Endometrial microvascular endothelial cells (primary cell): ENCODE data around the gene ISLR2. TPM values are rescaled to one million over a fixed set of nuclear protein-coding genes. Genes with fewer than 3 reads are reported as not detected.
"Not testable (repeated sequence)": the region's sequence is repeated elsewhere in the genome, so short reads cannot be mapped to it uniquely, and the experiment has no call there.

Experiments
- in situ Hi-C: cut with HindIII; loops from 2 replicates; pipeline ENCODE4 v1.10.0; 2017; ENCODE audit warnings: low sequenced_read_pairs, low pct_unique_long_range_greater_than_20kb; ENCODE audit errors: inconsistent ontology term
- total RNA-seq: library from RNA; depleted of rRNA; stranded (reverse); fragments of >200 nt; gene quantifications from one replicate; pipeline ENCODE4 v1.2.3, GENCODE V29; 2015; ENCODE audit errors: inconsistent ontology term

The ISLR2 gene, protein sequence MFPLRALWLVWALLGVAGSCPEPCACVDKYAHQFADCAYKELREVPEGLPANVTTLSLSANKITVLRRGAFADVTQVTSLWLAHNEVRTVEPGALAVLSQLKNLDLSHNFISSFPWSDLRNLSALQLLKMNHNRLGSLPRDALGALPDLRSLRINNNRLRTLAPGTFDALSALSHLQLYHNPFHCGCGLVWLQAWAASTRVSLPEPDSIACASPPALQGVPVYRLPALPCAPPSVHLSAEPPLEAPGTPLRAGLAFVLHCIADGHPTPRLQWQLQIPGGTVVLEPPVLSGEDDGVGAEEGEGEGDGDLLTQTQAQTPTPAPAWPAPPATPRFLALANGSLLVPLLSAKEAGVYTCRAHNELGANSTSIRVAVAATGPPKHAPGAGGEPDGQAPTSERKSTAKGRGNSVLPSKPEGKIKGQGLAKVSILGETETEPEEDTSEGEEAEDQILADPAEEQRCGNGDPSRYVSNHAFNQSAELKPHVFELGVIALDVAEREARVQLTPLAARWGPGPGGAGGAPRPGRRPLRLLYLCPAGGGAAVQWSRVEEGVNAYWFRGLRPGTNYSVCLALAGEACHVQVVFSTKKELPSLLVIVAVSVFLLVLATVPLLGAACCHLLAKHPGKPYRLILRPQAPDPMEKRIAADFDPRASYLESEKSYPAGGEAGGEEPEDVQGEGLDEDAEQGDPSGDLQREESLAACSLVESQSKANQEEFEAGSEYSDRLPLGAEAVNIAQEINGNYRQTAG
- not detected for total RNA-seq

DNA sequence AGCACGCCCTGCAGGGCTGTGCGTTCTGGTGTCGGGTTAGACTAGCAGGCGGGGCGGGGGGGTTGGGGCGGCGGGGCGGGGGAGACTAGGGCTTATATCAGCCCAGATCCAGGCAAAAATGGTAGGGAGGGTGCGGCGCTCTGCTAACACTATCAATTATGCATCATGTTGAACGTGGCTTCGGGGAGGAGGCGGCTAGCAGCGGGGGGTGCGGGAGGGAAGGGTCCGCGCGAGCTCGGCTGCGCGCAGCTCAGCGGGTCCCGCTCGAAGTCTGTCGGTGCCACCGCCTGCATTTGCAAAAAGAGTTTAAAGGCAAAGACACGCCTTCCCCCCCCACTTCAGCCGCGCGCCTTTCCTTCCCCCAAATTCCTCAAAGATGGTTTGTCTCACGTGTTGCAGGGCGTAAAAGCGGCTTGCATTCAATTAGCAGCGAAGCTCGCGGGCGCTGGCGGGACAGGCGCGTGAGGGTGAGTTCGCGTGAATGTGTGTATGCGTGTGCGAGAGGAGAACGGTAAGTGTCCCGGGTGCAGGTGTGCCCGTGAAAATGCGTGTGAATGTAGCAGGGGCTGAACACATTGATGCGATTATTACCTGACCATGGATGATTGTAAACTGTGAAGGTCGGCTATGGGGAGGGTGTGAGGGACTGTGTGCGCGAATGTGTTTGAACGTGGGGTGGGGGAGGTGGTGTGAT is at the start of gene ISLR2:
Gene ISLR2, plus strand, starts transcription at position 432 of the 694 bp plus-strand sequence. CDS start 2,169 bp downstream, outside the sequence.
- in situ Hi-C loops, result no loop called here

DNA sequence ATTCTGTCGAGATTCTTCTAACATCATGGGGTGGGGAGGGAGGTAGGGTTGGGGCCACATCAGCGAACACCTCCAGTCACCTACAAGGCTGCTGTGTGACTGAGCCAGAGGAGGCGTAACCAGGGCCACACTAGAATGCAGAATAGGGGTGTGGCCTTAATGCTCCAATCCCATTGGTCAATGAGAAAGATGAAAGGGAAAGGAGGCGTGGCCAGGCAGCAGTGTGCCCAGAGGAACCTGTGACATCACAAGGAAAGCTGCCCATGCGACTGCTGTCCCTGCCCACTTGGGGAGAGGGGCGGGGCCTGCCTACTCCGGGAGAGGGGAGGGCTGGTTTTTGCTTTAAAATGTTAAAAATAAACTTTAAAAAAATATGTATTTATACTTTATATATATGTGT is 47.9 kb upstream of the ISLR2 start, which contains the start of gene GOLGA6A:
Gene GOLGA6A, minus strand, starts transcription at position 101 of the 400 bp plus-strand sequence. Its CDS starts 41 bp downstream, at position 60.
- in situ Hi-C loops, result not testable (repeated sequence)

DNA sequence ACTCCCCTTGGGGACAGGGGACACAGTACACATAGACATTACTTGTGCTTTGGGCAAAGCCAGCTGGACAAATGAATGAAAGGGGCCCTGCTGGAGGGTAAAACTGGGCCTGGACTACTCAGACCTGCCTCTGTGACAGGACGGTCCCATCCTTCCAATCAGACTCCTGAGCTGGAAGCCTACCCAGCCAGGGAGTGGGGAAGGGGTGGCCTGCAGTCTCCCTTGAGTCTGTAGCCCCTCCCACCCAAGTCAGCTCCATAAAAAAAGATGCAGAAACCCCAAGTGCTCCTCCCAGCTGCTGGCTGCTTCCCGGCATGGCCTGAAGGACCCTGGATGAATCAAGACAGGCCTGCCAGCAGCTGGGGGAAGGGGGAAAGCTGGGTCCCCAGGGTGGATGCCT is 35.8 kb upstream of the ISLR2 start:
- in situ Hi-C loops, result not testable (repeated sequence)

DNA sequence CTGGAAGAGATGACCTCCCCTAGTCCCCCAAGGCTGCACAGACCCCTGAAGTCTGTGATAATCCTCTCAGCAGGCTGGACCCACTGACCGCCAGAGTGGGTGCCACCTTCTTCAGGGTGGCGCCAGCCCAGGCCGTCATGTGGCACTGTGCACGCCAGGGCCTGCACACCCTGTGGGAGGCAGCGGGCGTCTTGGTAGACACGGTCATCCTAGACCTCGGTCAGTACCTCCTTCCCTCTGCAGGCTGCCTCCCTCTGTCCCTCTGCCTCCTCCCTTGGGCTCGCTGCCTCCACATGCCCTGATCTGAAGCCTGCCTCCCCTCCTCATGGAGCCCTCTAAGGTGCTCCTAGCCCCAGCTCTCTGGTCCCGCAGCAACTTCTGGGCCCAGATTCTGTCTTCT is 34.8 kb upstream of the ISLR2 start:
- in situ Hi-C loops, result not testable (repeated sequence)

DNA sequence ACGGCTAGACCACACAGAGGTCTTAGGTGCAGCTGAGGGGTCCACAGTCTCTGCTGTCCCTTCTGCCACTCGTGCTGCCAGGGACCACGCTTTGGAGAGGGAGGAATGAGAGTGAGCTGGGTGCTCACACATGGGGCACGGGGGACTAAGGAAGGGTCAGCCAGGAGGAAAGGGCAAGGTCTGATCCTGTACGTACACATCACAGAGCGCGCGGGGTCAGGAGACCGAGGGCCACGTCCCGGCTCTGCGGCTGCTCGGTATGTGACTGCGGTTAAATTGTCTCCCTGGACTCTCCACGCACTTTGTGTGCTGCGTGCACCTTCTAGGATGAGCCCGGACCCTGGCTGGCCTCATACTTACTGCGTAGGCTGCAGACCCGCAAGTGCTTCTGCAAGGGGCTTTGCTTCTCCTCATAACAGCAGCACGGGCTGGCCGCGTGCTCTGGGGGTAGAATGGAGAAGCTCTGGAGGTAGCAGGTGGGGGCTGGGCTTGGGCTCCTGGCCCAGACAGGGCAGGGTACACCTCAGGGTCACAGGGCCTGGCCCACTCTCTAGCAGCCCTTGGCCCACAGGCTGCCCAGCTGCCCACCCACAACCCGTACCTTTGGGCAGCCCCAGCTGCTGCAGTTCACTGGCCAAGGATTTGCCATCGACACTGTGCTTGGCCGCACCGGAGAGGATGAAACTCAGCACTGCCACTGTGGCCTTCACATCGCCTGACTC is 33.5 kb upstream of the ISLR2 start:
- in situ Hi-C loops, result not testable (repeated sequence)

DNA sequence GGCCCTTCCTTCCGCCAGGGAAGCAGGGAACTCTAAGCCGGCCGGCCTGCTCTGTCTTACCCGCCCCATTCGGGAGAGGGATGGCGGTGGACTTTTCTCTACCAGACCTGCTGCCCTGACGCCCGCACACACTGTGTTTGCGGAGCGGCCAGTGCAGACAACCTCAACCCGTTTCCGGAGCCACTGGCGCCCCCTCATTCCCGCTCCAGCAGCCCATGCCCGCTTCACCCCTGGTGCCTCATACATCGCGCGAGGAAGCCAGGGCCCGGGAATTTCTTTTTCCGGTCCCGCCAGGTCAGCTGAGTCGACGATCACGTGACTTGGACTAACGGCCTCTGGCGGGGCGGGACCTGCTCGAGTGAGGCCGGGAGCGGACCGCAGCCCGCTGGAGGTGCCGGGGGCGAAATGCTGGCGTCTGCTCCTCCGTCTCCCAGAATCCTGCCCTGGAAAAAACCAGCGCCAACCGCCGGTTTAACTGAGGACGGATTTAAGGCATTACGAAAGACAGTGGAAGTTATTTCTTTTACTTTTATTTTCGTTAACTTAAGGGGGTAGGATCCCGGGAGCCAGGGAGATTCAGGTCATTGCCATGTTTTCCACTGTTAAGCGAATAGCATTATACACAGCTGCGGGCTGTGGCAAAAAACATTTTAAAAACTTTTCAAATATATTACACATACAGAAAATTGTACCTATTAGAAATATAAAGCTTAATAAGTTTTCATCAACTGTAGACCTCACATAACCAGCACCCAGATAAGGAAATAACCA is 30.2 kb upstream of the ISLR2 start:
- in situ Hi-C loops, result not testable (repeated sequence)

DNA sequence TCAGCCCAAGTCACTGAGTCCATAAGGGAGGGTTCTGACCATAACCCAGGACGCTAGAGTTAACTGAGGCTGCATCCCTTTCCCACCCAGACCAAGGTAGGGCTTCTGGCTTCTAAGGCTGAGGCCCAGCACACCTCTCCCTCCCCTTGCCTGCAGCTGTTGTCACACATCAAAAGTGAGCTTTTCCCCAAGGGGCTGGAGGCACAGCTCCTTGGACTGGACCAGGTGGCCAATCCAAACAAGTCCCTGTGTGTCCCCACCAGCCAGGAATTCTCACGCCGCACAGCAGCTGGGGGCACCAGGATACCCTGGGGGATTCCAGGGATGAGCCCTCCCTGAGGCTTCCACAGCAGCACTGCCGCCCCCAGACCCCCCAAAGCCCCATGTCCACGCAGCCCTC is 22.3 kb upstream of the ISLR2 start:
- in situ Hi-C loops, result no loop called here

DNA sequence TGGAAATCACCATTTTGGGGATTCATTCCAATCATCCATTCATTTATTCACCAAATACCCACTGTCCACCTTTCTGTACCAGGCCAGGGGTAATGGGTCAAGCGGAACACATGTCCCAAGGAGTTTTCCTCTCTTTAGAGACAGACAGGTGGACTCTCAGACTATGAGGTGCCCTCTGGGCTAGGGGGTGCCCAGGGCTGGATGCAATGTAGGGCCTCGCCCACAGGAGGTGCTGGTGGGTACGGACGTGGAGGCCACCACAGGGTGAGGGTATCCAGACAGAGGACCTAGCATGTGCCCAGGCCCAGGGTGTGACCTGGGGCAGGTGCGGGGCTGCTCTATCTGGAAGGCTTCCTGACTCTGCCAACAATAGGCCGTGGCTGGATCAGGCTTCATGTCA is 21.8 kb upstream of the ISLR2 start:
- in situ Hi-C loops, result not testable (repeated sequence)

DNA sequence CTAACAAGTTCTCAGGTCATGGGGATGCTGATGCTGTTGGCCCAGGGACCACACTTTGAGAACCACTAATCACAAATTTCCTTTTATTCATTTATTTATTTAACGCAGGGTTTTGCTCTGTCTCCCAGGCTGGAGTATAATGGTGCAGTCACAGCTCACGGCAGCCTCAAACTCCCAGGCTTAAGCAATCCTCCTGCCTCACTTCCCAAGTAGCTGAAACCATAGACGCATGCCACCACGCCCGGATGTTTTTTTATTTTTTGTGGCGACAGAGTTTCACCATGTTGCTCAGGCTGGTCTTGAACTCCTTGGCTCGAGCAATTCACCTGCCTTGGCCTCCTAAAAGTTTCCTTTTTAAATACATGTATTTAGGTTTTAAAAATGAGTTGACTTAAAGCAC is 20.7 kb upstream of the ISLR2 start:
- in situ Hi-C loops, result no loop called here

DNA sequence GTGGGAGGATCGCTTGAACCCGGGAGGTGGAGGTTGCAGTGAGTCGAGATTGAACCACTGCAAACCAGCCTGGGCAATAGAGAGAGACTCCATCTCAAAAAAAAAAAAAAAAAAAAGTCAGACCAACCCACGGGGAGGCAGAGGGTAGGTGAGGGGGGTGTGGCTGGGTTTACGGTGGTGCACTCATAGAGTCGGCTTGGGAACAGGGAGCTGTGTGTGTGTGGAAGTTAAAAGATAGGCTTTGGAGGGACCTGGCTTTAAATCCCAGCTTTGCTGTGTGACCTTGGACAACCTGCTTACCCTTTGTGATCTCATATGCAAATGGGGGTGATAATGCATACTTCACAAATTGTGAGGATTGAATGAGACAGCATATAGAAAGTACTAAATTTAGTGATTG is 10.0 kb upstream of the ISLR2 start:
- in situ Hi-C loops, result no loop called here

DNA sequence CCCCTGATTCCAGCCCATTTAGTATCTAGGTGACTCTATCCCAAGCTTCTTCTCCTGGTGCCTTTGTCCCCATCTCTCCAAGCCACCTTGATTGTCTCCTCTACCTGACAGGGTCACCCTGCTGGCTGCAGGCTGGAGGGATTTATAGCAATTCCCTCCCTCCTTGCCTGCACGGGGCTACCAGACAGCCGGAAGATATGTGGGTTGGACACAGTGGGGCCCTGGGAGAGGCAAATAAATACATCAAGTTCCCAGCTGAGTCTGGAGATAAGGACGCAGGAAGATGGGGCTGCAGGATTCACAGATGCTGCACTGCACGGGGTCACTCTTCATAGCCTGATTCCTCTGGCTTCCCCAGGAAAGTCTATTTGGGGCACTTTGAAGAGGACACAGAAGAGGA is 9.3 kb upstream of the ISLR2 start:
- in situ Hi-C loops, result no loop called here

DNA sequence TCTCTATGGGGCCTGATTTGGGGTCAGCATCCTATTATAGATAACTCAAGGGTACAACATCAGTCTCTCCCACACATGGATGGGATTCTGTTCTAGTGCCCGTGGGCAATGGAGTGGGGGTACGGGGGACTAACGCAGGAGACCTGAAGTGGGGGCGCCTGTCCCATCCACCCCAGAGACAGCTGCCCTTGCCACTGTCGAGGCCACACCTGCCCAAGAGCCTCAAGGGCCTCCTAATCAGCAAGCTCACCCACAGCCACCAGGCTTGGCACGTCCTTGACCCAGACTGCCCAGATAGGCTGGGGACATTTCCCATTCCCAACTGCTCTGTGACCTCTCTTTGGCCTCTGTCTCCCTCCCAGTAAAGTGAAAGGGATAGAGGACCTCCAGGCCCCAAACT is 8.5 kb upstream of the ISLR2 start:
- in situ Hi-C loops, result no loop called here

DNA sequence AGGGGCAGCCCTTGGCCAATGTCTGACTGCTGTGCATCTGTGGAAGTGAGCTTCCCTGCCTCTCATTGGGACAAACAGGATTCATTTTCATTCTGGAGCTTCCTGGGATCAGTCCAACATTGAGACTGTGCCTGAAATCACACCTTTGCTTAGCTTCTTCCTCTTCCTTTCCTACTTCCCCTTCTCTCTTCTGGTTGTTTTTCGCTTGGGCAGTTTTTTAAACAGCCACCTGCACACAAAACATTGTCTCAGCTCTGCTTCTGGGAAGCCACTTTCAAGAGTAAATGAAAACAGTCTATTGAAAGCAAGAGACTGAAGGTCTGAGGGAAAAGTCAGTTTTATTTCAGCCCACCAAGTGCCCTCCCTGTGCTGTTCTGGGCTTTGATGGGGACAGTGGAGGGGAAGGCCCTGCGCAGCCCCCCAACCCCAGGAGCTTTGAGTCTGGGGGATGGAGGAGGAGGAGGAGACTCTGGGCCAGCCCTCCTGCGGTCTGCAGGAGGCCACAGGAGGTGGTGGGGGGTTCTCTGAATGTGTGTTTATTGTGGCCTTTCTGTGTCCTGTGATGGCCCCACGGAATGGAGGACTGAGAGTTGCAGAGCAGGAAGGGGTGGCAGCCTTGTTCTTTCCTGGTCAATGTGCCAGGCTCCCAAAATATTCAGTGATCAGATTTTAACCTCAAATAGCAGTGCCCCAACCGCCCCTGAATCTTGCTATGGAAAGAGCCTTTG is 7.8 kb upstream of the ISLR2 start:
- in situ Hi-C loops, result no loop called here

DNA sequence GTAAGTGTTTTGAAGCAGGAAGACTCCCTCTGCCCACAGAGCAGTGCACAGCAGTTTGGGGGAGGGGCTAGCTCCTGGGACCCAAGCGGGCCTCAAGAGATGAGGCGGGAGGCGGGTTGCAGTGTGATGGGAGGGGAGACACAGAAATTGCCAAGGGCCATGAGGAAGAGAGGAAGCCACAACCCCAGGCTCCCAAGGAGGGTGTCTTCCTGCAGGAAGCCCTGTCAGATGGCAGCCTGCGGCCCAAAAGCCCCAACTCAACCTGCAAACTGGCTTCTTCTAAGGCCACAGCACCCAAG is 7.3 kb upstream of the ISLR2 start:
- in situ Hi-C loops, result no loop called here

DNA sequence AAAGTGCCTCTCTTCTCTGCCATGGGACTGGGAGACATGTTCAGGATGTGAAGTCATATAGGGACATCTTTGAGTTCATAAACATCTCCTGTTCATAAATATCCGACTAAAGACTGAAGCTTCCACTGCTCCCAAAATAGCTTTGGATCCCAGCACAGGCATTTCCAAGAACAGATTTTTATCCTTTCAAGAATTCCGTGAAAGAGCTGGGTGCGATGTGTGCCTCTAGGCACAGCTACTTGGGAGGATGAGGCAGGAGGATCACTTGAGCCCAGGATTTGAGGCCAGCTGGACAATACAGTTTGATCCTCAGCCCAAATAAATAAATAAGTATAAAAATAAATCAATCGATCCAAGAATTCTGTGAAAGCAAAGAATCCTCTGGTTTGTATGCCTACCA is 6.7 kb upstream of the ISLR2 start:
- in situ Hi-C loops, result no loop called here

DNA sequence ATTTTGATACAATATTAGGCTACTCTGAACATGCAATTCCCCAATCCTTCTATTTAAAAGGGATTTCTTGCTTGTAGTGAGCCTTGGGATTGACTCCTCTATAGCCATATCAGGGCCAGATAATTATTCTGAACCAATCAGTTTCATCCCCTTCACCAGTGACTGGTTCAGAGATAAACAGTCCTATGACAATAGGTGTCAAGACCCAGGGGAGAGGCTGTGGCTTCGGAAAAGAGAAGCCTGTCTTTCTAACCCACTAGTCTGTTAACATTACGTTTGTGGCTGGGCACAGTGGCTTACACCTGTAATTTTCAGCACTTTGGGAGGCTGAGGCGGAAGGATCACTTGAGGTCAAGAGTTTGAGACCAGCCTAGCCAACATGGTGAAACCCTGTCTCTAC is 6.2 kb upstream of the ISLR2 start:
- in situ Hi-C loops, result no loop called here

DNA sequence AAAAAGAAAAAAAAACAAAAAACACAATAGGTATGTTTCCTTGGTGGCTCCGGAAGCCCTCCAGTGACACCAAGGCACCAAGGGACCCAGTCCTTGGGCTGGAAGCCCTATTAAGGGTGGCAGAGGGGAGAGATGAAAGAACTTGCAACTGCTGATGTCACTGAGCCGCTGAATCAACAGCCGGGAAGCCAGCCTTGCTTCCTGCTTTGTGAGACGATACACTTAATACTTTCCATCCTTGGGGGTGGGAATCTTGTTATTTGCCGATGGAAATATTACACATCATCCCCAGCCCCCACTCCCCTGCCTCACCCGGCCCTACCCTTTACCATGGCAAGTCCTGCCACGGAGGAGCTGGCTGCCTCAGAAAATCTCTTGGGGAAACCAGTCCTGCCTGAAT is 5.6 kb upstream of the ISLR2 start:
- in situ Hi-C loops, result no loop called here
